Stimulated activated CD4-positive, alpha-beta T cell treated with anti-CD3 and anti-CD28 coated beads, Interleukin-15, amount 100 ng/mL, for 1 hour (primary cell): ENCODE results near the gene TRAK1.

ENCODE experiments used
- DNase-seq, 2 donors: peaks; one replicate each; pipeline ENCODE4 v3.0.0-alpha.2; 2020; ENCODE audit warnings: low read depth in 1 of 2, low spot score in 1 of 2

The TRAK1 gene

GRCh38 chr3:42149975-42150374 is 58.8 kb downstream of the TRAK1 start:
- no peak for DNase-seq

GRCh38 chr3:42151596-42152168 is 60.5 kb downstream of the TRAK1 start:
- no peak for DNase-seq

GRCh38 chr3:42152193-42152592 is 61.0 kb downstream of the TRAK1 start:
- DNase-seq = no peak

- DNase-seq = no peak
Observed at GRCh38 chr3:42153039-42153438, 61.9 kb downstream of the TRAK1 start.

- DNase-seq = no peak
Observed at GRCh38 chr3:42157540-42158538, 66.7 kb downstream of the TRAK1 start.

- no peak for DNase-seq
Observed at GRCh38 chr3:42159147-42159546, 68.0 kb downstream of the TRAK1 start.

GRCh38 chr3:42159706-42160472 is 68.7 kb downstream of the TRAK1 start:
- peak in 1 of 2 donors; percentile 7 for DNase-seq

- DNase-seq = no peak
Observed at GRCh38 chr3:42161050-42161935, 70.1 kb downstream of the TRAK1 start.

- DNase-seq = no peak
Observed at GRCh38 chr3:42162462-42162861, 71.3 kb downstream of the TRAK1 start.

GRCh38 chr3:42163622-42164244 is 72.6 kb downstream of the TRAK1 start:
- DNase-seq = no peak

- no peak for DNase-seq
Observed at GRCh38 chr3:42164656-42165055, 73.5 kb downstream of the TRAK1 start.

GRCh38 chr3:42165211-42165610 is 74.1 kb downstream of the TRAK1 start:
- no peak for DNase-seq

GRCh38 chr3:42166214-42166613 is 75.1 kb downstream of the TRAK1 start:
- no peak for DNase-seq

- no peak for DNase-seq
Observed at GRCh38 chr3:42166662-42167300, 75.6 kb downstream of the TRAK1 start.

- no peak for DNase-seq
Observed at GRCh38 chr3:42169579-42170120, 78.5 kb downstream of the TRAK1 start.

- DNase-seq = no peak
Observed at GRCh38 chr3:42172047-42172654, 81.0 kb downstream of the TRAK1 start.

- no peak for DNase-seq
Observed at GRCh38 chr3:42173307-42173706, 82.2 kb downstream of the TRAK1 start.

GRCh38 chr3:42174679-42175385 is 83.7 kb downstream of the TRAK1 start:
- DNase-seq = no peak
